ENCODE data around the gene MAGED4B.
"Not testable (repeated sequence)": the region's sequence is repeated elsewhere in the genome, so short reads cannot be mapped to it uniquely, and the experiment has no call there.

The MAGED4B gene

GRCh38 chrX:52068666-52069640 is at the start of gene MAGED4B:
Gene MAGED4B (minus strand): TSS chrX:52069183. CDS start chrX:52068172, 1,011 bp downstream.
- not testable (repeated sequence) for H3K4me3 ChIP-seq (ENCODE audit: low read depth, low read length); H3K4me1 ChIP-seq (ENCODE audit: control insufficient read depth, insufficient read depth, low read length); H3K9ac ChIP-seq (ENCODE audit: low read length); H3K36me3 ChIP-seq (ENCODE audit: control insufficient read depth, insufficient read depth, low read length); H3K27me3 ChIP-seq (ENCODE audit: control insufficient read depth, insufficient read depth, low read length); H3K9me3 ChIP-seq (ENCODE audit: control insufficient read depth, insufficient read depth, low read depth, low read length); H3K27ac ChIP-seq (ENCODE audit: low read depth, low read length)

GRCh38 chrX:52118262-52118661 is 49.3 kb upstream of the MAGED4B start:
- no peak overlapping the region for H3K9ac ChIP-seq (ENCODE audit: low read length)
- no peaks in the 10 kb centered on the region for H3K4me1 ChIP-seq (ENCODE audit: control insufficient read depth, insufficient read depth, low read length)
- no peaks in the 10 kb centered on the region for H3K36me3 ChIP-seq (ENCODE audit: control insufficient read depth, insufficient read depth, low read length)
- no peak overlapping the region for H3K4me3 ChIP-seq (ENCODE audit: low read depth, low read length)
- H3K27me3 ChIP-seq (ENCODE audit: control insufficient read depth, insufficient read depth, low read length): no peaks in the 10 kb centered on the region
- H3K27ac ChIP-seq (ENCODE audit: low read depth, low read length): no peak overlapping the region
- H3K9me3 ChIP-seq (ENCODE audit: control insufficient read depth, insufficient read depth, low read depth, low read length): no peaks in the 10 kb centered on the region; the same call in 1 of the 2 replicates

- Histone ChIP-seq H3K9me3 (ENCODE audit: control insufficient read depth, insufficient read depth, low read depth, low read length) (0 out of 2 replicates have a peak, but pooled peaks cover 3% of the 10 kb centered on the region), H3K27me3 (ENCODE audit: control insufficient read depth, insufficient read depth, low read length) (no peaks in the 10 kb centered on the region), H3K4me1 (ENCODE audit: control insufficient read depth, insufficient read depth, low read length) (no peaks in the 10 kb centered on the region), H3K4me3 (ENCODE audit: low read depth, low read length) (no peak overlapping the region), H3K27ac (ENCODE audit: low read depth, low read length) (no peak overlapping the region), H3K36me3 (ENCODE audit: control insufficient read depth, insufficient read depth, low read length) (no peaks in the 10 kb centered on the region), H3K9ac (ENCODE audit: low read length) (no peak overlapping the region)
Measured at GRCh38 chrX:52082578-52082977, 13.6 kb upstream of the MAGED4B start.

- Histone ChIP-seq H3K4me3 (ENCODE audit: low read depth, low read length) (no peak overlapping the region), H3K9ac (ENCODE audit: low read length) (no peak overlapping the region), H3K4me1 (ENCODE audit: control insufficient read depth, insufficient read depth, low read length) (no peaks in the 10 kb centered on the region), H3K36me3 (ENCODE audit: control insufficient read depth, insufficient read depth, low read length) (no peaks in the 10 kb centered on the region), H3K9me3 (ENCODE audit: control insufficient read depth, insufficient read depth, low read depth, low read length) (no peaks in the 10 kb centered on the region), H3K27me3 (ENCODE audit: control insufficient read depth, insufficient read depth, low read length) (no peaks in the 10 kb centered on the region), H3K27ac (ENCODE audit: low read depth, low read length) (no peak overlapping the region)
Measured at GRCh38 chrX:52078131-52078530, 9.1 kb upstream of the MAGED4B start.

- not testable (repeated sequence) for H3K27ac ChIP-seq (ENCODE audit: low read depth, low read length); H3K4me1 ChIP-seq (ENCODE audit: control insufficient read depth, insufficient read depth, low read length); H3K27me3 ChIP-seq (ENCODE audit: control insufficient read depth, insufficient read depth, low read length); H3K9me3 ChIP-seq (ENCODE audit: control insufficient read depth, insufficient read depth, low read depth, low read length); H3K9ac ChIP-seq (ENCODE audit: low read length); H3K36me3 ChIP-seq (ENCODE audit: control insufficient read depth, insufficient read depth, low read length); H3K4me3 ChIP-seq (ENCODE audit: low read depth, low read length)
Measured at GRCh38 chrX:52042288-52042687, 26.7 kb downstream of the MAGED4B start.

- Histone ChIP-seq H3K36me3 (ENCODE audit: control insufficient read depth, insufficient read depth, low read length) (no peaks in the 10 kb centered on the region), H3K9ac (ENCODE audit: low read length) (no peak overlapping the region)
Measured at GRCh38 chrX:52034211-52034610, 34.8 kb downstream of the MAGED4B start.

GRCh38 chrX:52031371-52031770 is 37.6 kb downstream of the MAGED4B start:
- peaks cover 2% of the 10 kb centered on the region for H3K9me3 ChIP-seq (ENCODE audit: control insufficient read depth, insufficient read depth, low read depth, low read length)
- no peaks in the 10 kb centered on the region for H3K27me3 ChIP-seq (ENCODE audit: control insufficient read depth, insufficient read depth, low read length)
- H3K27ac ChIP-seq (ENCODE audit: low read depth, low read length): no peak overlapping the region
- H3K4me1 ChIP-seq (ENCODE audit: control insufficient read depth, insufficient read depth, low read length): no peaks in the 10 kb centered on the region
- H3K36me3 ChIP-seq (ENCODE audit: control insufficient read depth, insufficient read depth, low read length): no peaks in the 10 kb centered on the region
- H3K9ac ChIP-seq (ENCODE audit: low read length): no peak overlapping the region
- no peak overlapping the region for H3K4me3 ChIP-seq (ENCODE audit: low read depth, low read length)

More at GRCh38 chrX:52034211-52034610, 34.8 kb downstream of the MAGED4B start:
- no peaks in the 10 kb centered on the region for H3K4me1 ChIP-seq (ENCODE audit: control insufficient read depth, insufficient read depth, low read length)
- no peak overlapping the region for H3K27ac ChIP-seq (ENCODE audit: low read depth, low read length)
- H3K27me3 ChIP-seq (ENCODE audit: control insufficient read depth, insufficient read depth, low read length): no peaks in the 10 kb centered on the region
- H3K4me3 ChIP-seq (ENCODE audit: low read depth, low read length): no peak overlapping the region
- H3K9me3 ChIP-seq (ENCODE audit: control insufficient read depth, insufficient read depth, low read depth, low read length): peaks cover 9% of the 10 kb centered on the region; the same call in 1 of the 2 replicates

- peaks cover 7% of the 10 kb centered on the region; the same call in 1 of the 2 replicates for H3K9me3 ChIP-seq (ENCODE audit: control insufficient read depth, insufficient read depth, low read depth, low read length)
- no peaks in the 10 kb centered on the region for H3K36me3 ChIP-seq (ENCODE audit: control insufficient read depth, insufficient read depth, low read length)
- no peaks in the 10 kb centered on the region for H3K27me3 ChIP-seq (ENCODE audit: control insufficient read depth, insufficient read depth, low read length)
- no peak overlapping the region for H3K9ac ChIP-seq (ENCODE audit: low read length)
- no peak overlapping the region; the same call in 1 of the 2 replicates for H3K27ac ChIP-seq (ENCODE audit: low read depth, low read length)
- H3K4me3 ChIP-seq (ENCODE audit: low read depth, low read length): no peak overlapping the region
- H3K4me1 ChIP-seq (ENCODE audit: control insufficient read depth, insufficient read depth, low read length): 0 out of 2 replicates have a peak, but pooled peaks cover 4% of the 10 kb centered on the region
Measured at GRCh38 chrX:52015794-52016193, 53.2 kb downstream of the MAGED4B start.

All from HUES6 (cell line).